ENCODE measurements around the gene LONRF3. TPM values are rescaled to one million over a fixed set of nuclear protein-coding genes. Genes with fewer than 3 reads are reported as not detected.

The LONRF3 gene
- total RNA-seq, 1 donor from 2014 or later, result 0.79 TPM

DNA sequence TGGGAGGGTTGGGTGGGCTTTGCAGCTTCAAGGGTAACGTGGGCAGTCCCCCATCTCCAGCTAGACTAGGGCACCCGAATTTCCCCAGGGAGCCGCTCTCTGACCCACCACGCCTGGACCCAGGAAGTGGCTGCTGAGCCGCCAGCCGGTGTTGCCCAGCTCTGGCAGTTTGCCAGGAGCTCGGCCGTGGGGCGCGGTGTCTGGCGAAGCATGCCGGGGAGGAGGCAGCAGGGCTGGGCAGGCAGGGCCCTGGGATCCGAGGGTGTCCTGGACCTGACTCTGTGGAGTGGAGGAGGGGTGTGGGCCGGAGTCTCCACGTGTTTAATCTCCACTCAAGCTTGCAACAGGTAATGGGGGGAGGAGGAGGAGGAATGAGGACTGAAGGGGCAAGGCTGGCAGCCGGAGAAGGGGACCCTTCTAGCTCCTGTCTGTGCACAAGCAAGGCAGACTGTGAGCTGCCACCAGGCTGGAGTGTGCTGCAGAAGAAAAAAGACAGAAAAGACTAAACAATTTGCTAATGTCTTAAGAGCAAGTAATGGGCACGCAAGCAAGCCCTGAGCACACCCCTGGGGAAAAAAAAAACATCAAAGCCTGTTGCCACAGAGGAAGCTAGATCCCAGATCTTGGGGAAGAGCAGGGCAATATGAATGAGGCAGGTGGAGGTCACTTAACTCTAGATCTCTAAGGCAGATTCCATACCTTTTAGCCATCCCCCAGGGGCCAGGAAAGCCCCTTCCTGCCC, 2.4 kb downstream of the LONRF3 start:
- peak overlapping the region; percentile 29 for H3K4me3 ChIP-seq (ENCODE audit: low read depth, low read length)
- no peaks in the 10 kb centered on the region for H3K36me3 ChIP-seq (ENCODE audit: control insufficient read depth, insufficient read depth, low read length)
- no peak for TF ChIP-seq CTCF (IDR thresholded peaks at IDR 0.05; ENCODE audit: insufficient read depth, low read length, severe bottlenecking)
- DNase-seq (ENCODE audit: low read depth) (peak; percentile 5), FAIRE-seq (no peak)
- H3K27me3 ChIP-seq (ENCODE audit: control insufficient read depth, insufficient read depth, low read length), result peaks cover 12% of the 10 kb centered on the region

GRCh38 chrX:118977424-118977823, 3.0 kb downstream of the LONRF3 start:
- Histone ChIP-seq H3K4me3 (ENCODE audit: low read depth, low read length) (no peak overlapping the region), H3K27me3 (ENCODE audit: control insufficient read depth, insufficient read depth, low read length) (peaks cover 12% of the 10 kb centered on the region), H3K36me3 (ENCODE audit: control insufficient read depth, insufficient read depth, low read length) (no peaks in the 10 kb centered on the region)
- FAIRE-seq (no peak), DNase-seq (ENCODE audit: low read depth) (no peak)
- no peak for TF ChIP-seq CTCF (IDR thresholded peaks at IDR 0.05; ENCODE audit: insufficient read depth, low read length, severe bottlenecking)

DNA sequence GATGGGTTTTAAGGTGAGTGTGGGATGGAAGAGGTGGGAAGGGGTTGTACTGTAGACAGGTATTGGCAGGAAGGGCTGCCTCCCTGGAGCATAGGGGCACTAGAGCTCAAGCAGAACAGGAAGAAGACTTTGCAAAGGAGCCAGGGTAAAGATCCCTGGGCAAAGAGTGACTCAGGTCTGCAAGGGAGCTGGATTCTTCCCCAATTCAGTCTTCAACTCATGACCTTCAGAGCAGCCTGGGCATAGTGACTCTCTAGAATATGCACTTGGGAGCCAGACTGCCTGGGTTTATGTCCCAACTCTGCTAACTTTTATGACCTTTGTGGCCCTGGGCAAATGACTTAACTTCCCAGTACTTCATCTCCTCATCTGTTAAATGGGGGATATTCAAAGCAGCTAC, 4.0 kb downstream of the LONRF3 start:
- Histone ChIP-seq H3K4me3 (ENCODE audit: low read depth, low read length) (no peak overlapping the region), H3K36me3 (ENCODE audit: control insufficient read depth, insufficient read depth, low read length) (no peaks in the 10 kb centered on the region), H3K27me3 (ENCODE audit: control insufficient read depth, insufficient read depth, low read length) (peaks cover 5% of the 10 kb centered on the region)
- TF ChIP-seq CTCF (IDR thresholded peaks at IDR 0.05; ENCODE audit: insufficient read depth, low read length, severe bottlenecking), result no peak
- DNase-seq (ENCODE audit: low read depth) (no peak), FAIRE-seq (no peak)

DNA sequence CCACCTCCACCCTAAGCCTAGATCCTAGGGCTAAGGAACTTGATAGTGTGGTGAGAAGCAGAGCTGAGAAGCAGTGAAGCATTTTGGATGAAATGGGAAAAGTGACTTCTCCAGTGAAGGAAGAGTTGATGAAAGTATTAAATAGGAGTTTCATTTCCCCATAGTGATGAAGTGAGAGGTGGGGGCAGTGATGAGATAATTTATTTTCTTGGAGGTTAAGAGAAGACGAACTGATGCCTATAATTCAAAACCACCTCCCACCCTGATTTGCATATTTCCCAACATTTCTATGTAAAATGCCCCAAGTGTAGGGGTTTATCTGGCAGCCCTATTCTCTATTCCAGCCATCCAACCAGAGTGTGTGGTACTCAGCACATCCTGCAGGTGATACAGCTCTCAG, 6.3 kb downstream of the LONRF3 start:
- FAIRE-seq, result no peak

GRCh38 chrX:118983513-118983912, 9.1 kb downstream of the LONRF3 start:
- Histone ChIP-seq H3K36me3 (ENCODE audit: control insufficient read depth, insufficient read depth, low read length) (no peaks in the 10 kb centered on the region), H3K4me3 (ENCODE audit: low read depth, low read length) (no peak overlapping the region), H3K27me3 (ENCODE audit: control insufficient read depth, insufficient read depth, low read length) (no peaks in the 10 kb centered on the region)
- DNase-seq (ENCODE audit: low read depth), result no peak
- FAIRE-seq, result no peak
- no peak for TF ChIP-seq CTCF (IDR thresholded peaks at IDR 0.05; ENCODE audit: insufficient read depth, low read length, severe bottlenecking)

More for the DNA sequence above, 6.3 kb downstream of the LONRF3 start:
- H3K27me3 ChIP-seq (ENCODE audit: control insufficient read depth, insufficient read depth, low read length), result no peaks in the 10 kb centered on the region
- DNase-seq (ENCODE audit: low read depth), result no peak
- no peaks in the 10 kb centered on the region for H3K36me3 ChIP-seq (ENCODE audit: control insufficient read depth, insufficient read depth, low read length)
- H3K4me3 ChIP-seq (ENCODE audit: low read depth, low read length), result no peak overlapping the region
- TF ChIP-seq CTCF (IDR thresholded peaks at IDR 0.05; ENCODE audit: insufficient read depth, low read length, severe bottlenecking), result no peak

DNA sequence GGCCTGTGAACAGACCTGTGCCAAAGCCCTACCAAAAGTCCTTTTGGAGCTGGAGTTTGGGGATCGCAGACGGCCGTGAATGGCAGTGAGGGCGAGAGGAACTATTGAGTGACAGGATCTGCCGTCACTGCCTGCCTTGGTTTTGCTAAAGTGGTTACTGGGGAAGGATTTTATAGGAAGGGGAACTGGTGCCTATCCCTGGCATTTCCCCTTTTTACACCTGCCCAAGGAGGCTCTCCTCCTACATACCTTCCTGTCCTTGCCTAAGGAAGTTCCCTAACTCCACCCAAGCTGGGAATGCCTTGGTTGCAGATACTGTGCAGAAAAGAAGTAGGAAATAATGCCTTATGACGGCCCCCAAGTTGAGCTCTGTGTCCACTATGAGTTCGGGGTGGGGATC, 14.5 kb downstream of the LONRF3 start:
- Histone ChIP-seq H3K4me3 (ENCODE audit: low read depth, low read length) (no peak overlapping the region), H3K36me3 (ENCODE audit: control insufficient read depth, insufficient read depth, low read length) (no peaks in the 10 kb centered on the region), H3K27me3 (ENCODE audit: control insufficient read depth, insufficient read depth, low read length) (no peaks in the 10 kb centered on the region)
- no peak for TF ChIP-seq CTCF (IDR thresholded peaks at IDR 0.05; ENCODE audit: insufficient read depth, low read length, severe bottlenecking)
- DNase-seq (ENCODE audit: low read depth) (no peak), FAIRE-seq (no peak)

Data from bronchial epithelial cell (primary cell).